GM18499 (cell line): ENCODE data around the gene PTN.

Experiments
- ATAC-seq: cut with Tn5 transposase; IDR thresholded peaks from one replicate; pipeline ENCODE4 v1.9.1; 2021; ENCODE audit warnings: moderate number of reproducible peaks; ENCODE audit not compliant: insufficient read depth, unreplicated experiment

PTN gene, protein sequence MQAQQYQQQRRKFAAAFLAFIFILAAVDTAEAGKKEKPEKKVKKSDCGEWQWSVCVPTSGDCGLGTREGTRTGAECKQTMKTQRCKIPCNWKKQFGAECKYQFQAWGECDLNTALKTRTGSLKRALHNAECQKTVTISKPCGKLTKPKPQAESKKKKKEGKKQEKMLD

DNA sequence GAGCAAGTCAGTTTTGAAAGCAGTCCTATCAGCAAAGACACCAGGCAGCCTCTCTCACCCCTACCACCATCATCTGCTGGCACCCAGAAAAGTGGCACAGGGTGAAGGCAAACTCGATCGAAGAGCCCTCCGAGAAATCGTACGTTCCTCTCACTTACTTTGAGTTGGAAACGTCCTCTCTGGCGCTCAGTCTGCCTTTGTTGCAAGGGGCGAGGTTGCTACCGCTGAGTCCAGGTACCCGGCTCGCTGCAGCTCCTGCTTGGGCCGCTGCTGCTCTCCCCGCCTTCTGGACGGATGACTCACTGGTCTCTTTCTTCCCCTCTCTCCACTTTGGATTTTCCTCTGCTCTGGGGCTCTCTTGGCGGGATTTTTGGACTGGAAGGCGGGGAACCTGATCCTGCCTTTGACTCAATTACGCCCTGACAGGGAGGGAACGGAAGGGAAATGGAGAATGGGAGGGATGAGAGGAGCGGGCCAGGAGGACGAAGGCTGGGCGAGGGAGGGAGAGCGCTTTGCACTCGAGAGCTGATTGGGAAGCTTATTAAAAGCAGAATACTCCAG, at the start of gene PTN:
TSS of gene PTN (minus strand) at position 453 of the 561 bp plus-strand sequence. CDS start 88,760 bp downstream, outside the sequence.
- no peak for ATAC-seq

DNA sequence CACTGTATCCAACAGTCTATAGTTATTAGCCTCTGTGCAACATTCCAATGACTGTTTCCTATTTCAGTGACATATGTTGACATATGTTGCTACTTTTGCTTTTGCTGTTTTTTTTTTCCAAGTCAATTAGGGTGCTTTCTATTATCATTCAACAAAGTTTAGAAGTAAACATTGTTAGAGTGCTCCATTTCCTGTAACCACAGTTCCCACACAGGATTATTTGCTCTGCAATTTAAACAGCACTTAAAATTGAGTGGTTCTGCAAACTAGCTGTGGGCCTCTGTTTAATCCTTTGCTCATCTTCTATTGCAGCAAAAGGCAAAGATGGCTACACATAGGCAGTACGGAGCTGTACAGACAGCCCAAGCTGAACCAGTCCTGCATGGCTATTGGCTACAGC, 46.5 kb upstream of the PTN start:
- ATAC-seq: no peak

DNA sequence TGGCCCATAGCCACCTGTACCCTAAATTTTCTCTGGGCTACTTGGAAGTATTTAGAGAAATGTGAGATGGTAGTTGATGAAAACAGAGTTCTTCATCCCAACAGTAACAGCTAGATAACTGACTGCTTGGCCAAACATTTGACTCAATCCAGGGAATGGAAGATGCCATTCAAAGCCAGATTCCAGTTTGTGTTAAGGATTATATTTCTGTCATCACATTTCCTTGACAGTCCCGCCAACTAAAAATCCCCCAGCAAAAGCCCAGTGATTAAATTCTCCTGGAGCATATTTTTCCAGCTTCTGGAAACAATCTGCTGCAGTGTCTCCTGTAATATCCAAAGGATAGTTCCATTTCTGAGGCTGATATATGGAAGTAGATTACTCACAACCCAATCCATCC, 45.4 kb upstream of the PTN start:
- ATAC-seq: no peak

DNA sequence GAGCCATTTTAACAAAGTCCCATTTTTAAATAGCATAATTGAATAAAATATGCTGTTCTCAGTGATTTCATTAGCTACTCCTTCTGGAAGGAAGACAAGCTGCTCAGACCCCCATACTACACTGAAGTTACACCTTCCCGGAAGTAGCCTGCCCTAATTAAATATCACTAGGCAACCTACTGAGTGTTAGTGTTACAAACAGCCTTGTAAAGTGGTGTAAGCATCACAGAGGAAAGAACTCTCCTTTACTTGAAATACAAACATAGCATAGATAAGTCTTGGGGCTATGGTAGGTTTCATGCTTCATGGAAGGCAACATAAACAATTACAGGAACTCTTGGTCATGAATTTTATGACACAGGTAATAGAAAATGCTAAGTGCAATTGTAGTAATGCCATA, 43.4 kb upstream of the PTN start:
- no peak for ATAC-seq

DNA sequence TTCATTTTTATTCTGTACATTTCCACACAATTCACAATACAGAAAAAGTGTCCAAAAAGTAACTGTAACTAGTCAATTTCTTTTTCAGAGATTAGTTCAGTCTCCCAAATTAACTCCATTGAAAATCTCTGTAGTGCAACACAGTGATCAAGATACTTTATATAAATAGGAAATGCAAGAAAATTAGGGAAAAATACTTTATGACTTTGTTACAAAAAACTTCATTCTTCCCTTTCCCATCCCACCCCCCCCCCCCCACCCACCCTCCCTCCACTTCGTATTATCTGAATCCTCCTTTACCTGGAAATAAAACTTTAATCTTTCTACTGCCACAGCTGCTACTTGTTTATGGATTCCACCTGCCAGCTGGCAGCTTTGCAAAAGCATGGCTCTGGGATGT, 37.5 kb upstream of the PTN start:
- ATAC-seq: no peak

DNA sequence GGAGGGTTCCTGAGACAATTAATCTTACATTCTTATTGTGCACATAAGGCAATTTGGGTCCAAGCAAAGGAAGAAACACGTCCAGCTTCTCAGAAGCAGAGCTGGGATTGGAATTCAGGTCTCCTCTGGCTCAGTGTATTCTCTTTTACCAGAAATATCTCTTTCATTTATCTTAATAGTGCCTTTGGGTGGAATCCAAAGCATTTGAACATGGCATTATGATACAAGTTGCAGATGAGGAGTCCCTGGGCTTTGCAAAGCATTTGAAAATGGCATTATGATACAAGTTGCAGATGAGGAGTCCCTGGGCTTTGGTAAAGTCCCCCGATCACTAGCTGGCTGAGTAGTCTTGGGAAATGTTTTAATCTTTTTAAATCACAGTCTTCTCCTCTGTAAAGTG, 30.0 kb upstream of the PTN start:
- ATAC-seq: no peak

DNA sequence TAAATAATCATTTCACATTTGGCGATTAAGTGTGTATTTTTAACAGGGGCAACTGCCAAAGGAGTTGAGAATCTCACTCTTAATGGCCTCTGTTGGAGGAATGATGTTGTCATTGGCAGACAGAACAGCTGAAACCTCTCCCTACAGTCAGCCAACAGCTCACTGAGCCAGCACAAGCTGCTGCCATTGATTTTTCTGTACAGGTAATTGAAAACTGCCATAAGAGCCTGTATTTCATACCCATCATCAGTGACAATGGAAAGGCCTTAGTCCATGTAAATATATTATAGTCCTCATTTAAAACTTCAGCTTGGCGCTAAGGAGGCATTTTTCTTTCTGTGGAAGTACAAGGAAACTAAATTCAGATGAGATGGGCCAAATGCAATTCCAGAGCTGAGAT, 28.1 kb upstream of the PTN start:
- ATAC-seq: no peak

DNA sequence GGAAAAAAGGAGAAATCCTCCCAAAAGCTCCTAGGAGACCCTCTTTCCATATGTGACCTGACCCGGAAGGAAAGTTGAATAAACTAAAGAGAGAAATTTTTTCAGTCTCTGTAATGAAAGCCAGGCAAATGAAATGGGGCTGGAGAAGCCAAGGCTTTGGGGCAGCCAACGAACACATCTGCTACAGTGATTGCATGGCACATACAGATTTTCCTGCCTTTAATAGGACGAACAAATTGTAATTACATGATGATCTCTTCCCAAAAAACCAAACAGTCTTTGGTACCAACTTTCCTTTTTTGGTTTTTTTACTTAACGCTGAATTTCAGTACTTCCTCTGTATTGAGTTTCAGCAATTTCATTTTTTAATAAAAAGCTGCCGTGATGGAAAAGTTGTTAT, 23.5 kb upstream of the PTN start:
- ATAC-seq: no peak

DNA sequence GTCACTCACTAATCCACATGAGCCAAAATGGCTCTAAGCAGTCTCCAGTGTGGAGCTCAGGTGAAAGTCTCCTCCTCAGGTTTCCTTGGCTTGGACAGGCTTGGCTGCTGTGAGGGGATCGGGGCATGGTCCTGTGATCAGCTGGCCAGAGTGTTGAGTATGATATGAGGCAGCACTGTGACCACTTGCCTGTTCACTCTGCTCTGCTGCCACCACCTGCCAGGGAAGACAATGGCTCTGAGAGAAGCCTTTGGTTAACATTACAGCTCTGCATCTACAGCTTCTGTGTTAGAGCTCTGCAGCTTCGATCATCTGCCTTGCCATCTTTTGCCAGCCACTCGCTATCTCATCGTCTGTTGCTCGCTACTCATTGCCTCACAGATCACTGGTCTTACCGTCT, 20.1 kb upstream of the PTN start:
- no peak for ATAC-seq

DNA sequence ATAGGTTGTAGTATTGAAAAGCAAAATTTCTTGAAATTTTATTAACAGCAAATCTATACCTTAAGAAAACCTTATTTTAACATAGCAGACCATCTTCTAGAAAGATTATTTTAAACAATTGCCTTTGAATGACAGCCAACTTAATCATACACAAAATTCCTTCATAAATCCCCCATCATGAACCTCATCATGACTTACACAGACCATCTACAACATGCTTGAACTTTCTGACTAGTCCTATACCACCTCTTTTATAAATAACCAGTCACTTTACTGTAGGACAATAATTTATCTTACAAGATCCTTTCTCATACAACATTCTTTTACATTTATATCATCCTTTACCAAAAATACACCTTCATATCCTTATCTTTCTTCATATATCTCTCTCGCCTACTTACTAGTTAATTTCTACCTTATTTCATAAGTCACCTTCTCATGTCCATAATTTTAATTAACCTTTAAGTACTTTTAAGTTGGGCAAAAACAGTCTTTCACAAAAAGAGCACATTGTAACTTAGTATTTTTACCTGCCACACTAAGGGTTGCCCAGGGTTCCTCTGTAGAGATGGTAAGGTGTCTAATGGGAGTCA, 16.6 kb upstream of the PTN start:
- no peak for ATAC-seq

DNA sequence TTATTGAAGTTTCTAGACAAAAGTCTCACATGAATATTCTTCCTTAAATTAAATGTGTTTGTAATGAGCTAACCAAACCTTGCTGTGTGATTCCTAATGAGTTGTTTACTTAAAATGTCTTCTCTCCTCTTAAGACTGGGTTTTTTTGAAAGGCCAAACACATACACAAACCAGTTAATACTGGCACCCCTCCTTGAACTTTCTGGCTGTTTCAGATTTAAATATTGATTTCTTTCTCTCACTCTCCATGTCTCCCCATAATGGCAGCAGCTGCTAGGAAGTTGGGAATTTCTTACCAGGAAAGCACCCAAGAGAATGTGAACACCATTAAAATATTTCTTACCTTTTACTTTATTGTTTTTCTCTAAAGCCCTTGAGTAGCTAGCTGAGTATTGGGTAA, 11.4 kb upstream of the PTN start:
- ATAC-seq: no peak

DNA sequence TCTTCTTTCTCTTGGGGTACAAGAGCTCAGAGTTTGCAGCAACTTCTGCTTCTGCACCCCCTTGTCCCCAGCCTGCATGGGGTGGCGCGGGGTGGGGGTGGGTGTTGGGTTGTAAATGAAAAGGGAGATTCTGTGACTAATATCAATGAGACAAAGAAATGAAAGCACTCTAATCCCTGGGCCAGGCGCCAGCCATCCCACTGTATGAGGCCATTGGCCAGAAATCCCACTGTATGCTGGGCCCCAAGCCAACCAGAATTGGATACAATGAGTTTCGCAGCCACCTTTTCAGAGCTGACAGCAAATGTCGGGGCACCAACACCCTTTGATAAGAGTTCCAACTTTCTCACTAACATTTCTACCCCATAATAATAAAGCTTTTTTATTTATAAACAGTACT, 10.9 kb upstream of the PTN start:
- ATAC-seq: no peak

DNA sequence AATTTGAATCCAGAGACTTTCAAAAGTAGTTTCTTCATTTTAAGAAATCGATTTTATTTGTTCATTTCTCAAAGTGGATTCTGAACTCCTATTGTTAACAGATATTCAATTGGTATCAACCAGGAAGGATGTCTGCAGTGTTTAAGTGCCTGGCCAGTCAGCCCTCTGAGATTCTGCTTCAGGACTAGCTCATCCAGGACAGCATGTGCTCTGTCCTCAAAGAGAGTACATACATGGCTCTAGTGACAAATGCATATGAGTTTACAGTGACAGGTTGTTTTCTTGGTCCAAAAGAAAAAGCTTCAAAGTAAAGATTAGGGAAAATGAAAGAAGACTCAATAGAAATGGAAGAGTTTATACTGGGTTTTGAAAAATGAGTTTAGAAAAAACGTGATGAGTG, 8.4 kb upstream of the PTN start:
- ATAC-seq: no peak

DNA sequence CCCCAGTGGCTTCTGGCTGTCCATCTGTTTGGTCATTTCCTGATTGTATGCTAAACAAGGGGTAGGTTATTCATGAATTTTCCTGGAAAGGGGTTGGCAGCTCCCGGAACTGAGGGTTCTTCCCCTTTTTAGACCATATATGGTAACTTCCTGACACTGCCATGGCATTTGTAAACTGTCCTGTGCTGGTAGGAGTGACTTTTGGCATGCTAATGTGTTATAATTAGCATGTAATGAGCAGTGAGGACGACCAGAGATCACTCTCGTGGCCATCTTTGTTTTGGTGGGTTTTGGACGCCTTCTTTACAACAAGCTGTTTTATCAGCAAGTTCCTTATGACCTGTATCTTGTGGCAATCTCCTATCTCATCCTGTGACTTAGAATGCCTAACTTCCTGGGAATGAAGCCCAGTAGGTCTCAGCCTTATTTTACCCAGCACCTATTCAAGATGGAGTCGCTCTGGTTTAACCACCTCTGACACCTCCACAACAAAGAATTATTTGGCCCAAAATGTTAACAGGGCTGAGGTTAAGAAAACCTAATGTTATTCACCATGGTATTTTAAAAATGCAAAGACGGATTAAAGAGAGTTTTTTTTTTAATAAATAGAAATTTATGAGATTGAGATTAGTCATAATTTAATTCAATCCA, 2.4 kb upstream of the PTN start:
- no peak for ATAC-seq

DNA sequence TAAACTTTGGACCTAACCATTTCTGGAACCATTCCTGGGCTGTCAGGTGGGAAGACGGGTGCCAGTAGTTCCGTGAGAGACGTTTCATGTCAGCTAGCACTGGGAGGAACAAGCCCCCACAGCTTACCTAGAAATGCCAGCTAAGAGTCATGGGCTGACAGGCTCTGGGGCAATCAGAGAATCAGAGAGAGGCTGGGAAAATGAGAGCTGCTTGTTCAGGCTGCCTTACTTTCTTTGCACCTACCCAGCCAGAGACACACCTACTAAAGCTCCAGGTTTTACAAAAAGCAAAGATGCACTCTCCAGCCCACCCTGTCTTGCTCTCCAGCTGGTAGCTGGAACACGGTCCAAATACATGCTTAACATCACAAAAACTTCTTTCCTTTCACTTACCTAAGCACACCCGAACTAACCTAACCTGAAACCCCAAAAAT, 688 bp downstream of the PTN start:
- no peak for ATAC-seq

DNA sequence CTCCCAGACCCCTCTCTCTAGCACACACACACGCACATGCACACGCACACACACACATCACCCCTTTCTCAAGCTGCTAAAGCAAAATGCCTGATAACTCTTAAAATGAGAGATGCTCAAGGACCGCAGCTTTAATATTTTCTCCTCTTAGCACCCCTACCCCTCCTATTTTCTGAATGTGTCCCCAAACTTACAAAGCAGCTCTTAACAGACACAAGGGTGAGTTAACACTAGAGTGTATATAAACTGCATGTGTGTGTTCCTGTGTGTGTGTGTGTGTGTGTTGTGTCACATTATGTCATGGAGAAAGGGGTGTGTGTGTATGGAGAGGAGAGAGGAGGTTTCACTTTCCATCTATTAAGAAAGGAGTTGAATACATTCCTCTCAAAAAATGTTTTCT, 1.3 kb downstream of the PTN start:
- ATAC-seq: no peak

DNA sequence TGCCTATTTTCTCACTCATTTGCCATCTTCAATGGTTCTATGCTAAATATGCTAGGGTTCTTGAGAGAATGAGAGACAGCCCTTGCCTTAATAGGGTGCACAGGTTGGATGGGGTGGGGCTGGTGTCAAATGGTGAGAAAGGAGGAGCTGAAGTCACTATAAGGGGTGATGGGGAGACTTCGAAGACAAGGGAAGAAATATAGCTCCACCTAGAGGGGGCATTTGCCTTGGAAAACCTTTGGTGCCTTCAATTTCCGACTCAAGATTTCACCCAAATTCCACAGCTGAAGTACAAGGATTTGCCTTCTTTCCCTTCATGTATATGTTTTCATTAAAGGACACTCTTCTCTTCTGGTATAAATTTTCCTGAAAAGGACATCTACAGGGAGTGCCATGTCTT, 5.6 kb downstream of the PTN start:
- no peak for ATAC-seq

DNA sequence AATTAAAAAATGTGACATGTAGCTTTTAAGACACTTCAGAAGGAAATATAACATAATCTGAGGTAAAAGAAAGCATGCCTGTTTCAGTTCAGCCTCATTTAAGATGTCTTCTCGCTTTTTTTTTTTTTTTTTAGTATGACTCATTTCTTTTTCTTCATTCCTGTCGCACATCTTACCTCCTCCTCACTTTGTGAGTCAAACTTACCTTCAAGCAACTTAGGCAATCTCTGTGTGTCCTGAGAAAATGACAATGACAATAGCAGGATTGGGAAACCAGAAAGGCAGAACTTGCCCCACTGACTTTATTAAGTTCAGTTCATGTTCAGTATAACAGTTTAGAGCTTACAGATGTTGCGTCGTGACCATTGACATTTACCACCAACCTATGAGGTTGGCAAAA, 7.7 kb downstream of the PTN start:
- no peak for ATAC-seq

DNA sequence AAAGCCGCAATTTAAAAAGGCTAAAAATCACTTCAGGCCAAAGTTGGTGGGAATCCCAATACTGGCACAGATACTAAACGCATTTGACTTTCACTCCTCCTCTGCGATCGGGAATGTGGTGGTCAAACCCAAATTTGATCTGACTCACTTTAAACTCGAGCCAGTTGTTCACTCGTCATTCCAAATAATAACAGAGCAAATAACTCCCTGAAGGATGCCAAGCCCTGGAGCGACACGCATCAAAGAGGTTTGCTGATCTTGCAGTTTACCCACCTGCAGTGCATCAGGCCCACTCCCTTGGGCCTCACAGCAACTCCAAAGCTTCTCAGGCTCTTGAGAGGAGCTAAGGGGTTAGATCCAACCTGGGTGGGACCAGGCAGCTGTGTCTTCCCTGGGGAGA, 12.2 kb downstream of the PTN start:
- no peak for ATAC-seq

DNA sequence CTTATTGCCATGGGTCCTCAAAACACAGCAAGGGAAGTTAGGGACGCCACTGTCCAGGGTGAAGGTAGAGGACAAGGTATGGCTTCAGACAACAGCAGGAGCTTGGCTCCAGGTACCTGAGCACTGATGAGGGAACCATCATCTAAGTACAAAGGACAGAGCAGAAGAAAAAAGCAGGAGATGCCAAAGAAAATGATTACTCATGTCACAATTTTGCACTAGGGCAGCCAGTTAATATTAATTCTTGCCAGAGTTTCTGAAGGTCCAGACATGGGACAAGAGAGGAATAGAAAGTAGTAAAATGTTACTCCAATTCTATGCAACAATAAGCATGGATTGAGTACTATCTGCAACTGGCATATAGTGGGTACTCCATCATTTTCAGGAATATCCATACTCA, 14.1 kb downstream of the PTN start:
- no peak for ATAC-seq

DNA sequence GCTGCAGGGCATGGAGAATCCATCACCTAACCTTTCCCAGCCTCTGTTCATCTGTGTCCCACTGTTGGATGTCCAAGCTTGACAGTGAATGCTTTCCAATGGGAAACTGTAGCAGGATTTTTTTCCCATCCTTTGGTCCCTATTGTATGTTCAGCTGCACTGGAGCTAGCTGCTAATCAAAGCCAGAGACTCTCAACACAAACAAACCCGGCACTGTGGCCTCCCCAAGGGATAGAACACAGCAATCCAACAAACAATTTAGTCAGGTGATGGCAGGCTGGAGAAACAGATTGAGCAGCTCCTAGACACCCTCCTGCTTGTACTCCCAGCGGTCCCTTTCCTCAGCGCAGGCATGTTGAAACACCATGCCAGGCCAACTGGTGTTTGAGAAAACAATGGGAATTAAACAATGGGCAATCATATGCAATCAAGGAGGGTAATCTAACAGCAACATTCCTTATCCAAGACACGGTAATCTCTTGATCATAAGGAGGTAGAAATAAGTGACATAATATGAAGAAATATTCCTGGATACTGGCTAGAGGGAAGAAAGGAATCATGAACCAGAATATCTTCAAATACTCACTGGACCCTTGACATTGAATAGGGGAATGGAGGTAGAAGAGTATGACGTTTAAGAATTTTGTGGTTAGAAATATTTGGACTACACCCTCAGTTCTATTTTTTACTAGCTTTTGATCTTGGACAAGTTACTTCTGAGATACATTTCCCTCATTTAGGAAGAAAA, 15.0 kb downstream of the PTN start:
- no peak for ATAC-seq
